Endodermal cell (in vitro differentiated cells): Measurements from ENCODE around the gene CAVIN4. TPM values are rescaled to one million over a fixed set of nuclear protein-coding genes. Genes with fewer than 3 reads are reported as not detected.

Source experiments
- DNase-seq: peaks from one replicate; pipeline ENCODE4 v3.0.0-alpha.2; 2017
- H3K27ac ChIP-seq: 2 replicates; pipeline ENCODE4 v1.5.1; 2013; ENCODE audit warnings: mild to moderate bottlenecking, low read depth, low read length, moderate library complexity
- H3K27me3 ChIP-seq: 2 replicates; pipeline ENCODE4 v1.6.1; 2013; ENCODE audit warnings: mild to moderate bottlenecking, low read length, moderate library complexity; ENCODE audit not compliant: insufficient read depth, control insufficient read depth, poor library complexity, severe bottlenecking
- H3K36me3 ChIP-seq: 2 replicates; pipeline ENCODE4 v1.7.0; 2013; ENCODE audit warnings: mild to moderate bottlenecking, low read length, moderate library complexity; ENCODE audit not compliant: control insufficient read depth, insufficient read depth
- H3K4me1 ChIP-seq: one replicate; pipeline ENCODE4 v1.7.0; 2013; ENCODE audit warnings: low read length; ENCODE audit not compliant: control insufficient read depth, insufficient read depth
- H3K4me3 ChIP-seq: 2 replicates; pipeline ENCODE4 v1.5.1; 2013; ENCODE audit warnings: mild to moderate bottlenecking, low read length, moderate library complexity
- H3K9ac ChIP-seq: 2 replicates; pipeline ENCODE4 v1.6.1; 2013; ENCODE audit warnings: mild to moderate bottlenecking, low read length, moderate library complexity; ENCODE audit not compliant: poor library complexity, severe bottlenecking; ENCODE audit errors: extremely low read depth
- H3K9me3 ChIP-seq: 2 replicates; pipeline ENCODE4 v1.6.1; 2013; ENCODE audit warnings: mild to moderate bottlenecking, low read length, moderate library complexity; ENCODE audit not compliant: control insufficient read depth
- H3K27ac Mint-ChIP-seq: 2 replicates; pipeline ENCODE4 v1.8.0; 2020; ENCODE audit warnings: mixed read lengths
- H3K27me3 Mint-ChIP-seq: 2 replicates; pipeline ENCODE4 v1.8.0; 2021; ENCODE audit warnings: mild to moderate bottlenecking, mixed read lengths; ENCODE audit not compliant: insufficient read depth
- H3K36me3 Mint-ChIP-seq: 2 replicates; pipeline ENCODE4 v1.8.0; 2020; ENCODE audit warnings: low read depth, mixed read lengths
- H3K4me1 Mint-ChIP-seq: 2 replicates; pipeline ENCODE4 v1.8.0; 2020; ENCODE audit warnings: mixed read lengths
- H3K4me3 Mint-ChIP-seq: 2 replicates; pipeline ENCODE4 v1.8.0; 2020; ENCODE audit warnings: mild to moderate bottlenecking, moderate library complexity, mixed read lengths
- H3K9me3 Mint-ChIP-seq: 2 replicates; pipeline ENCODE4 v1.8.0; 2020; ENCODE audit warnings: mild to moderate bottlenecking, mixed read lengths
- CTCF ChIP-seq: fragments of 200-600 bp; sonication (generic); conservative IDR thresholded peaks from 2 replicates; pipeline ENCODE4 v1.5.0; 2021; ENCODE audit warnings: antibody characterized with exemption, mild to moderate bottlenecking
- WGBS, 2 experiments: methylation state at CpG; one replicate each; pipeline versions ENCODE4 v1.1.5 to v1.1.7; 2013; ENCODE audit warnings: missing lambda C conversion rate in 2 of 2, mixed read lengths in 1 of 2; ENCODE audit not compliant: insufficient coverage in 1 of 2, insufficient read length in 1 of 2; 5-methylcytosine and 5-hydroxymethylcytosine counted together
- total RNA-seq, 2 donors: library from RNA; stranded (reverse); fragmentation: NEBNext Ultra II Directional in 1 of 2; extraction: Animal tissue kit (Norgen Biotek cat#: 25700) in 1 of 2; gene quantifications; 2 replicates in 1 of 2; 3 replicates in 1 of 2; pipeline ENCODE4 v1.2.1, GENCODE V29; 2021

Gene CAVIN4
- total RNA-seq, 2 donors from 2014 or later = 9.0 to 10.1 TPM

- H3K27ac ChIP-seq = no peak overlapping the region
- WGBS, 2 experiments = 82 to 85% methylated on average over 5 of the region's 5 CpGs
Observed at GRCh38 chr9:100619665-100620064, 41.8 kb downstream of the CAVIN4 start.

GRCh38 chr9:100623969-100624368 is 46.1 kb downstream of the CAVIN4 start:
- Histone ChIP-seq H3K27me3 (no peaks in the 10 kb centered on the region), H3K36me3 (no peaks in the 10 kb centered on the region), H3K9me3 (peaks cover 6% of the 10 kb centered on the region), H3K9ac (no peak overlapping the region), H3K4me1 (no peaks in the 10 kb centered on the region), H3K27ac (no peak overlapping the region), H3K4me3 (no peak overlapping the region)
- no peak for DNase-seq
- no CpG with 5 or more reads among the region's 1 CpG for WGBS, 2 experiments
- H3K36me3 Mint-ChIP-seq = no peaks in the 10 kb centered on the region
- H3K4me3 Mint-ChIP-seq = no peak overlapping the region
- no peaks in the 10 kb centered on the region for H3K4me1 Mint-ChIP-seq
- no peak overlapping the region for H3K27ac Mint-ChIP-seq
- H3K27me3 Mint-ChIP-seq = no peaks in the 10 kb centered on the region
- H3K9me3 Mint-ChIP-seq = no peaks in the 10 kb centered on the region
- TF ChIP-seq CTCF = no peak

More at GRCh38 chr9:100619665-100620064, 41.8 kb downstream of the CAVIN4 start:
- TF ChIP-seq CTCF = no peak
- peaks cover 28% of the 10 kb centered on the region for H3K9me3 Mint-ChIP-seq
- no peaks in the 10 kb centered on the region for H3K9me3 ChIP-seq
- H3K4me1 Mint-ChIP-seq = no peaks in the 10 kb centered on the region
- no peaks in the 10 kb centered on the region for H3K4me1 ChIP-seq
- H3K9ac ChIP-seq = no peak overlapping the region
- no peaks in the 10 kb centered on the region for H3K27me3 Mint-ChIP-seq
- DNase-seq = no peak
- no peak overlapping the region for H3K4me3 ChIP-seq
- H3K27ac Mint-ChIP-seq = no peak overlapping the region
- H3K4me3 Mint-ChIP-seq = no peak overlapping the region
- no peaks in the 10 kb centered on the region for H3K36me3 ChIP-seq
- no peaks in the 10 kb centered on the region for H3K27me3 ChIP-seq
- no peaks in the 10 kb centered on the region for H3K36me3 Mint-ChIP-seq

GRCh38 chr9:100626949-100627348 is 49.1 kb downstream of the CAVIN4 start:
- no CpG with 5 or more reads among the region's 1 CpG for WGBS, 2 experiments
- no peaks in the 10 kb centered on the region for H3K4me1 Mint-ChIP-seq
- TF ChIP-seq CTCF = no peak
- no peak overlapping the region for H3K27ac Mint-ChIP-seq
- no peaks in the 10 kb centered on the region for H3K36me3 Mint-ChIP-seq
- Histone ChIP-seq H3K9ac (no peak overlapping the region), H3K4me1 (no peaks in the 10 kb centered on the region), H3K27me3 (no peaks in the 10 kb centered on the region), H3K27ac (no peak overlapping the region), H3K36me3 (no peaks in the 10 kb centered on the region), H3K4me3 (no peak overlapping the region), H3K9me3 (peaks cover 6% of the 10 kb centered on the region)
- H3K4me3 Mint-ChIP-seq = no peak overlapping the region
- no peaks in the 10 kb centered on the region for H3K9me3 Mint-ChIP-seq
- H3K27me3 Mint-ChIP-seq = no peaks in the 10 kb centered on the region
- DNase-seq = no peak
